T-helper 1 cell (primary cell): ENCODE results near the gene NAA50.

Experiments used
- DNase-seq, 5 donors: peaks; one replicate each; pipeline ENCODE4 v3.0.0-alpha.2; 2012 to 2020

The NAA50 gene

GRCh38 chr3:113685124-113685523 is 60.9 kb downstream of the NAA50 start:
- DNase-seq = no peak

GRCh38 chr3:113684271-113684819 is 61.7 kb downstream of the NAA50 start:
- DNase-seq = no peak

- no peak for DNase-seq
Measured at GRCh38 chr3:113678773-113679172, 67.3 kb downstream of the NAA50 start.

- no peak for DNase-seq
Measured at GRCh38 chr3:113677737-113678136, 68.3 kb downstream of the NAA50 start.

- DNase-seq = no peak
Measured at GRCh38 chr3:113676261-113676660, 69.8 kb downstream of the NAA50 start.

- no peak for DNase-seq
Measured at GRCh38 chr3:113673593-113673992, 72.5 kb downstream of the NAA50 start.

GRCh38 chr3:113668015-113668414 is 78.0 kb downstream of the NAA50 start:
- no peak for DNase-seq
